ENCODE data around the gene SERPINA7. TPM values are rescaled to one million over a fixed set of nuclear protein-coding genes. Genes with fewer than 3 reads are reported as not detected.

The SERPINA7 gene
- total RNA-seq, 1 experiment from 2014 or later = not detected

DNA sequence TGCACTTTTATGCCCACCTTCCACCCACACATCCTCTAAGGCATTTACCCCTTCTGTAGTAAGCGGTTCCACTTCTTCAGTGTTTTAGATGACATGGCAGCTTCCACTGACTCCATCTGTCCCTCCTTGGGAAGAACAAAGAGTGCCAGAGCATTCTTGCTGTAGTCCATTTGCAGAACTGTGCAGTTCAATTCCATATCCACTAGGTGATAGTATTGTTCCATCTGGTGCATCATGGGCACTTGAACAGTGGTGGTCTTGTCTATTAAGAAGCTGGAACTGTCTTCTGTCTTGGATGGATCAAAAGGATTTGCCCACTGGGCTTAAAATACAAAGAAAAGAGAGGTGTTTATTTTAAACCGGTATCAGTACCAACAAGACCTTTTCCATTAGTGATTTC is 3.5 kb downstream of the SERPINA7 start:
- H2AFZ ChIP-seq (ENCODE audit: low read length) = no peak overlapping the region
- no peak overlapping the region for H3K23ac ChIP-seq (ENCODE audit: insufficient read length, low read depth, low read length)
- DNase-seq = no peak
- Mint-ChIP-seq H3K4me3 (no peak overlapping the region), H3K36me3 (ENCODE audit: insufficient read depth in 1 of 3, low read depth in 3 of 3) (no peaks in the 10 kb centered on the region), H3K9me3 (peaks cover 35 to 72% of the 10 kb centered on the region in 2 experiments), H3K27ac (no peak overlapping the region), H3K4me1 (no peaks in the 10 kb centered on the region), H3K27me3 (ENCODE audit: low read depth) (peaks cover 4% of the 10 kb centered on the region; the same call in 1 of the 2 replicates)
- H2BK5ac ChIP-seq (ENCODE audit: insufficient read length, low read length) = no peak overlapping the region
- no peak overlapping the region for H2BK20ac ChIP-seq (ENCODE audit: low read depth, low read length, poor library complexity, severe bottlenecking)
- H3K4ac ChIP-seq (ENCODE audit: low read depth, low read length) = no peak overlapping the region
- H2AK5ac ChIP-seq (ENCODE audit: insufficient read length, low read length) = no peak overlapping the region
- H4K8ac ChIP-seq (replicated peaks; ENCODE audit: insufficient read length, low read depth, low read length) = no peak overlapping the region
- H3K14ac ChIP-seq (ENCODE audit: insufficient read depth, low read length) = no peak overlapping the region
- no CpG with 5 or more reads among the region's 2 CpGs for WGBS (ENCODE audit: extremely low coverage, insufficient read length, low lambda C conversion rate)
- no peak overlapping the region for H3K56ac ChIP-seq (ENCODE audit: insufficient read length, low read depth, low read length)
- no peaks in the 10 kb centered on the region for H3K79me2 ChIP-seq (ENCODE audit: insufficient read depth, low read length)
- H2BK12ac ChIP-seq (ENCODE audit: insufficient read length, low read depth, low read length) = no peak overlapping the region
- peaks cover 18% of the 10 kb centered on the region for H3K9me3 ChIP-seq (ENCODE audit: control insufficient read depth, low read depth, low read length)
- H3K4me1 ChIP-seq (ENCODE audit: insufficient read depth, low read length) = no peaks in the 10 kb centered on the region
- no peak overlapping the region for H3K18ac ChIP-seq (ENCODE audit: insufficient read length, low read depth, low read length)
- H4K5ac ChIP-seq (ENCODE audit: insufficient read length, low read depth, low read length) = no peak overlapping the region
- no peak overlapping the region for H3K4me2 ChIP-seq (ENCODE audit: insufficient read depth, insufficient read length, low read length)
- H3K27ac ChIP-seq (ENCODE audit: insufficient read length, low read depth, low read length) = no peak overlapping the region
- H2BK120ac ChIP-seq (ENCODE audit: low read depth, low read length, poor library complexity, severe bottlenecking) = no peak overlapping the region
- TF ChIP-seq, protein P1, sequence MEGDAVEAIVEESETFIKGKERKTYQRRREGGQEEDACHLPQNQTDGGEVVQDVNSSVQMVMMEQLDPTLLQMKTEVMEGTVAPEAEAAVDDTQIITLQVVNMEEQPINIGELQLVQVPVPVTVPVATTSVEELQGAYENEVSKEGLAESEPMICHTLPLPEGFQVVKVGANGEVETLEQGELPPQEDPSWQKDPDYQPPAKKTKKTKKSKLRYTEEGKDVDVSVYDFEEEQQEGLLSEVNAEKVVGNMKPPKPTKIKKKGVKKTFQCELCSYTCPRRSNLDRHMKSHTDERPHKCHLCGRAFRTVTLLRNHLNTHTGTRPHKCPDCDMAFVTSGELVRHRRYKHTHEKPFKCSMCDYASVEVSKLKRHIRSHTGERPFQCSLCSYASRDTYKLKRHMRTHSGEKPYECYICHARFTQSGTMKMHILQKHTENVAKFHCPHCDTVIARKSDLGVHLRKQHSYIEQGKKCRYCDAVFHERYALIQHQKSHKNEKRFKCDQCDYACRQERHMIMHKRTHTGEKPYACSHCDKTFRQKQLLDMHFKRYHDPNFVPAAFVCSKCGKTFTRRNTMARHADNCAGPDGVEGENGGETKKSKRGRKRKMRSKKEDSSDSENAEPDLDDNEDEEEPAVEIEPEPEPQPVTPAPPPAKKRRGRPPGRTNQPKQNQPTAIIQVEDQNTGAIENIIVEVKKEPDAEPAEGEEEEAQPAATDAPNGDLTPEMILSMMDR (conservative IDR thresholded peaks at IDR 0.05) = peak; percentile 48
- H4K91ac ChIP-seq (ENCODE audit: insufficient read length, low read depth, low read length) = no peak overlapping the region
- no peaks in the 10 kb centered on the region for H3K23me2 ChIP-seq (ENCODE audit: insufficient read length, low read depth, low read length, poor library complexity, severe bottlenecking)
- H2BK15ac ChIP-seq (ENCODE audit: low read depth, low read length) = no peak overlapping the region
- H4K20me1 ChIP-seq (ENCODE audit: control insufficient read depth, insufficient read depth, insufficient read length) = no peaks in the 10 kb centered on the region
- no peak overlapping the region for H3T11ph ChIP-seq (ENCODE audit: low read length)
- H3K79me1 ChIP-seq (ENCODE audit: insufficient read depth, low read depth, low read length, poor library complexity, severe bottlenecking) = no peaks in the 10 kb centered on the region
- no peak overlapping the region for H3K9ac ChIP-seq (ENCODE audit: extremely low read depth, insufficient read length, low read length)
- no peaks in the 10 kb centered on the region for H3K27me3 ChIP-seq (ENCODE audit: insufficient read depth, low read length)

All from H9 (cell line).